OCI-LY7 (cell line): ENCODE measurements around the gene KMO. TPM values are rescaled to one million over a fixed set of nuclear protein-coding genes. Genes with fewer than 3 reads are reported as not detected.

Experiments
- BruUV-seq: library from RNA; stranded (reverse); fragments of 400-500 nt; replicated peaks from 2 replicates; lab custom pipeline; 2021; lab: Mats Ljungman, UMichigan
- CTCF ChIA-PET: fragments of 300-600 bp; sonication (Branson Sonifier 250); formaldehyde crosslinking; loops from one replicate; lab custom pipeline; 2022; ENCODE audit warnings: antibody characterized with exemption; ENCODE audit not compliant: unreplicated experiment; lab: Charles Lee
- POLR2A ChIA-PET: fragments of 300-600 bp; sonication (Branson Sonifier 250); formaldehyde crosslinking; loops from one replicate; lab custom pipeline; 2022; ENCODE audit warnings: antibody characterized with exemption; lab: Charles Lee
- DNase-seq: peaks from one replicate; pipeline ENCODE4 v3.0.0-alpha.2; 2015; ENCODE audit warnings: low spot score
- H2AFZ ChIP-seq: fragments of 200-600 bp; sonication (generic), shearing (Covaris generic); 2 replicates; pipeline ENCODE4 v1.6.1; 2014; ENCODE audit warnings: mild to moderate bottlenecking, antibody characterized with exemption, low read length, moderate library complexity
- H3K27ac ChIP-seq: fragments of 200-600 bp; sonication (generic); 2 replicates; pipeline ENCODE4 v1.5.1; 2014; ENCODE audit warnings: mixed run types, low read depth, mild to moderate bottlenecking, moderate library complexity, low read length, inconsistent platforms; ENCODE audit not compliant: poor library complexity, severe bottlenecking
- H3K36me3 ChIP-seq: fragments of 200-600 bp; sonication (generic); 2 replicates; pipeline ENCODE4 v1.6.1; 2014; ENCODE audit warnings: mild to moderate bottlenecking, antibody characterized with exemption, low read length, moderate library complexity, mixed read lengths; ENCODE audit not compliant: insufficient read depth
- H3K4me1 ChIP-seq: fragments of 200-600 bp; sonication (generic); 2 replicates; pipeline ENCODE4 v1.5.1; 2014; ENCODE audit warnings: mild to moderate bottlenecking, low read length; ENCODE audit not compliant: insufficient read depth, poor library complexity, severe bottlenecking
- H3K4me2 ChIP-seq: fragments of 200-600 bp; sonication (generic); 2 replicates; pipeline ENCODE4 v1.6.1; 2014; ENCODE audit warnings: mild to moderate bottlenecking, low read length
- H3K4me3 ChIP-seq: fragments of 200-600 bp; sonication (generic); 2 replicates; pipeline ENCODE4 v1.5.1; 2014; ENCODE audit warnings: mild to moderate bottlenecking, low read depth, low read length; ENCODE audit not compliant: poor library complexity, severe bottlenecking
- H3K79me2 ChIP-seq: fragments of 200-600 bp; sonication (generic); 2 replicates; pipeline ENCODE4 v1.6.1; 2016; ENCODE audit warnings: low read depth, mild to moderate bottlenecking, low read length, moderate library complexity, mixed read lengths; ENCODE audit not compliant: insufficient read depth
- H3K9me2 ChIP-seq: fragments of 200-600 bp; sonication (generic); 2 replicates; pipeline ENCODE4 v1.6.1; 2016; ENCODE audit warnings: mild to moderate bottlenecking, low read length, mixed read lengths; ENCODE audit not compliant: insufficient read depth
- H3K9me3 ChIP-seq: fragments of 200-600 bp; sonication (generic); 2 replicates; pipeline ENCODE4 v1.6.1; 2014; ENCODE audit warnings: mild to moderate bottlenecking, mixed run types, low read length, mixed read lengths
- H4K20me1 ChIP-seq: fragments of 200-600 bp; sonication (generic); 2 replicates; pipeline ENCODE4 v1.6.1; 2014; ENCODE audit warnings: mild to moderate bottlenecking, antibody characterized with exemption, low read length, moderate library complexity, mixed read lengths; ENCODE audit not compliant: insufficient read depth
- CTCF ChIP-seq: fragments of 200-600 bp; sonication (generic); conservative IDR thresholded peaks from 2 replicates; pipeline ENCODE4 v1.5.1; 2014; ENCODE audit warnings: mild to moderate bottlenecking, antibody characterized with exemption, low read length, moderate library complexity, mixed read lengths
- EZH2phosphoT487 ChIP-seq: fragments of 200-600 bp; sonication (generic); IDR thresholded peaks from 2 replicates; pipeline ENCODE4 v1.6.1; 2018; ENCODE audit warnings: low read depth, borderline replicate concordance, mild to moderate bottlenecking, mixed run types, antibody characterized with exemption, low read length, moderate library complexity, mixed read lengths
- intact Hi-C: fragments of 100-400 bp; cut with micrococcal nuclease; formaldehyde crosslinking; loops from one replicate; pipeline ENCODE4 v1.10.0; 2022; ENCODE audit not compliant: unreplicated experiment
- total RNA-seq, 2 experiments: library from RNA; depleted of rRNA in 1 of 2; stranded (reverse); fragments of >200 nt in 1 of 2; shearing (Covaris generic) in 1 of 2; gene quantifications; 2 replicates each; pipeline ENCODE4 v1.2.3, GENCODE V29; 2014 to 2022

The KMO gene
- total RNA-seq, 2 experiments from 2014 or later = 3.2 to 14.2 TPM

GRCh38 chr1:241569848-241570247, 37.7 kb downstream of the KMO start:
- Histone ChIP-seq H2AFZ (no peak overlapping the region), H3K9me2 (no peaks in the 10 kb centered on the region), H3K79me2 (no peaks in the 10 kb centered on the region), H3K36me3 (0 out of 2 replicates have a peak, but pooled peaks cover 7% of the 10 kb centered on the region), H3K9me3 (no peaks in the 10 kb centered on the region), H3K4me2 (no peak overlapping the region), H4K20me1 (no peaks in the 10 kb centered on the region), H3K4me3 (no peak overlapping the region), H3K27ac (no peak overlapping the region), H3K4me1 (no peaks in the 10 kb centered on the region)
- TF ChIP-seq CTCF = no peak
- TF ChIP-seq EZH2phosphoT487 = no peak
- DNase-seq = no peak
- intact Hi-C loops = no loop called here
- ChIA-PET CTCF (no interaction called here), POLR2A (interaction anchor here (0.9 kb wide), 1 partner anchor 9 kb away, joined by 3 read pairs; no protein-coding TSS in a partner anchor)
- no TSS peak for BruUV-seq

DNA sequence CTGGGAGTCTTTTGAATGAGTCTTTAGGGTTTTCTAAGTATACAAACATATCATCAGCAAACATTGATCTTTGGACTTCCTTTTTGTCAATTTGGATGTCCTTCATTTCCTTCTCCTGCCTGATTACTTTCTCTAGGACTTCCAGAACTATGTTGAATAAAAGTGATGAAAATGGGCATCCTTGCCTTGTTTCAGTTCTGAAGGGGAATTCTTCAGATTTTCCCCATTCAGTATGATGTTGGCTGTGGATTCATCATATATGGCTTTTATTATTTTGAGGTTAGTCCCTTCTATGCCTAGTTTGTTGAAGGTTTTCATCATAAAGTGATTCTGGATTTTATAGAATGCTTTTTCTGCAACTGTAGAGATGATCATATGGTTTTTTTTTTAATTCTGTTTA, 42.0 kb downstream of the KMO start:
- Histone ChIP-seq H3K4me3 (no peak overlapping the region), H2AFZ (no peak overlapping the region), H3K36me3 (peaks cover 28% of the 10 kb centered on the region), H3K9me2 (no peaks in the 10 kb centered on the region), H3K4me2 (no peak overlapping the region), H3K4me1 (no peaks in the 10 kb centered on the region), H3K9me3 (no peaks in the 10 kb centered on the region), H3K79me2 (no peaks in the 10 kb centered on the region), H3K27ac (no peak overlapping the region), H4K20me1 (no peaks in the 10 kb centered on the region)
- intact Hi-C loops = no loop called here
- ChIA-PET POLR2A (interaction anchor here (1.0 kb wide), 1 partner anchor 19 kb away, joined by 3 read pairs; no protein-coding TSS in a partner anchor), CTCF (no interaction called here)
- no TSS peak for BruUV-seq
- TF ChIP-seq EZH2phosphoT487 (no peak), CTCF (no peak)
- DNase-seq = no peak

- TF ChIP-seq EZH2phosphoT487 = no peak
- no peak for TF ChIP-seq CTCF
- ChIA-PET CTCF (no interaction called here), POLR2A (interaction anchor here (0.5 to 2.4 kb wide), 3 partner anchors 11 to 42 kb away, joined by 3 to 11 read pairs (median 3); no protein-coding TSS in a partner anchor)
- no peaks in the 10 kb centered on the region for H3K9me3 ChIP-seq
- no peak for DNase-seq
- no peak overlapping the region for H2AFZ ChIP-seq
- no peak overlapping the region for H3K27ac ChIP-seq
- H3K4me3 ChIP-seq = no peak overlapping the region
- intact Hi-C loops = no loop called here
- peaks cover 38% of the 10 kb centered on the region for H3K36me3 ChIP-seq
- H3K9me2 ChIP-seq = no peaks in the 10 kb centered on the region
- no peak overlapping the region for H3K4me2 ChIP-seq
- H4K20me1 ChIP-seq = no peaks in the 10 kb centered on the region
- no TSS peak for BruUV-seq
- no peaks in the 10 kb centered on the region for H3K79me2 ChIP-seq
- no peaks in the 10 kb centered on the region for H3K4me1 ChIP-seq
Measured at GRCh38 chr1:241579434-241579833, 47.3 kb downstream of the KMO start.
